GM12878 (cell line): ENCODE results near the gene HIRIP3. TPM values are rescaled to one million over a fixed set of nuclear protein-coding genes. Genes with fewer than 3 reads are reported as not detected.

ENCODE experiments used
- ATAC-seq: fragments of 200-7000 bp; cut with Tn5 transposase; 3 replicates; pipeline ENCODE4 v1.9.1; 2020; ENCODE audit warnings: mild to moderate bottlenecking, moderate library complexity
- BruUV-seq: library from RNA; stranded (reverse); fragments of 400-500 nt; replicated peaks from 2 replicates; lab custom pipeline; 2021; lab: Mats Ljungman, UMichigan
- CTCF ChIA-PET: fragments of 300-600 bp; sonication (Branson Sonifier 250); formaldehyde crosslinking; extraction: SDS; loops from one replicate; lab custom pipeline; 2021; ENCODE audit warnings: inconsistent platforms; lab: Yijun Ruan, JAX
- POLR2A ChIA-PET: fragments of 350-600 bp; formaldehyde crosslinking; extraction: SDS; loops from one replicate; lab custom pipeline; 2021; ENCODE audit warnings: inconsistent platforms; lab: Charles Lee
- RAD21 ChIA-PET: fragments of 300-600 bp; sonication (Branson Sonifier 250); formaldehyde crosslinking; loops from one replicate; lab custom pipeline; 2023; ENCODE audit warnings: antibody characterized with exemption; ENCODE audit not compliant: unreplicated experiment; lab: Charles Lee
- SMC1A ChIA-PET: fragments of 300-600 bp; sonication (Branson Sonifier 250); formaldehyde crosslinking; loops from one replicate; lab custom pipeline; 2023; ENCODE audit not compliant: unreplicated experiment, uncharacterized antibody; lab: Charles Lee
- DNase-seq: peaks from one replicate; pipeline ENCODE4 v3.0.0-alpha.2; 2011; ENCODE audit warnings: low read depth, low spot score
- FAIRE-seq: peaks from 3 replicates; lab custom pipeline; 2011; peaks lifted over from hg19 to GRCh38; lab: Jason Lieb, UNC
- H2AFZ ChIP-seq: 2 replicates; pipeline ENCODE4 v1.6.0; 2011; ENCODE audit warnings: low read depth, low read length, control low read depth; ENCODE audit not compliant: control insufficient read depth
- H3K27ac ChIP-seq: 2 replicates; pipeline ENCODE4 v1.5.1; 2011; ENCODE audit warnings: control low read depth; ENCODE audit not compliant: control insufficient read depth, insufficient read depth
- H3K27me3 ChIP-seq, 2 experiments: replicated peaks in 1 of 2; 2 replicates each; pipeline versions ENCODE4 v1.6.0 to v1.6.1; 2011; ENCODE audit warnings: low read length in 1 of 2; ENCODE audit not compliant: control insufficient read depth in 2 of 2, insufficient read depth in 2 of 2
- H3K36me3 ChIP-seq, 2 experiments: 2 replicates each; pipeline ENCODE4 v1.5.1; 2011; ENCODE audit warnings: low read length in 1 of 2; ENCODE audit not compliant: control insufficient read depth in 2 of 2, insufficient read depth in 2 of 2
- H3K4me1 ChIP-seq: 2 replicates; pipeline ENCODE4 v1.6.1; 2011; ENCODE audit warnings: mild to moderate bottlenecking, low read length, moderate library complexity, mixed read lengths; ENCODE audit not compliant: control insufficient read depth, insufficient read depth
- H3K4me2 ChIP-seq: 2 replicates; pipeline ENCODE4 v1.6.0; 2011; ENCODE audit warnings: control low read depth; ENCODE audit not compliant: control insufficient read depth, insufficient read depth
- H3K4me3 ChIP-seq: fragments of 200-600 bp; sonication (generic); 2 replicates; pipeline ENCODE4 v1.5.1; 2016
- H3K79me2 ChIP-seq: 2 replicates; pipeline ENCODE4 v1.6.0; 2011; ENCODE audit warnings: low read length; ENCODE audit not compliant: control insufficient read depth, insufficient read depth
- H3K9ac ChIP-seq: 2 replicates; pipeline ENCODE4 v1.8.0; 2011; ENCODE audit warnings: low read length, control low read depth, mixed read lengths; ENCODE audit not compliant: control insufficient read depth, insufficient read depth
- H3K9me3 ChIP-seq: replicated peaks from 3 replicates; pipeline ENCODE4 v1.5.1; 2011; ENCODE audit warnings: mild to moderate bottlenecking, low read length; ENCODE audit not compliant: control insufficient read depth, insufficient read depth
- H4K20me1 ChIP-seq: 2 replicates; pipeline ENCODE4 v1.6.0; 2011; ENCODE audit not compliant: control insufficient read depth, insufficient read depth
- BACH1 ChIP-seq: fragments of 450-650 bp; IDR thresholded peaks from 2 replicates; pipeline ENCODE4 v1.6.1; 2017; ENCODE audit warnings: mild to moderate bottlenecking, borderline replicate concordance
- BHLHE40 ChIP-seq, 2 experiments: fragments of 450-650 bp in 1 of 2; IDR thresholded peaks; 2 replicates each; pipeline ENCODE4 v1.6.1; 2011 to 2017; ENCODE audit warnings: low read depth in 2 of 2, borderline replicate concordance in 1 of 2, improper control_type of control experiment in 1 of 2, low read length in 1 of 2, mild to moderate bottlenecking in 1 of 2
- CREM ChIP-seq: IDR thresholded peaks from 2 replicates; pipeline ENCODE4 v1.6.1; 2014; ENCODE audit warnings: antibody characterized with exemption, low read depth
- ESRRA ChIP-seq: IDR thresholded peaks from 2 replicates; pipeline ENCODE4 v1.6.1; 2012; ENCODE audit warnings: mild to moderate bottlenecking, low read length, improper control_type of control experiment
- JUND ChIP-seq: IDR thresholded peaks from 2 replicates; pipeline ENCODE4 v1.6.1; 2012; ENCODE audit warnings: low read depth, mild to moderate bottlenecking, low read length, improper control_type of control experiment, moderate library complexity
- MEF2B ChIP-seq: fragments of 450-650 bp; IDR thresholded peaks from 2 replicates; pipeline ENCODE4 v1.6.1; 2018; ENCODE audit warnings: mild to moderate bottlenecking, moderate library complexity; ENCODE audit not compliant: partially characterized antibody, poor library complexity, severe bottlenecking
- NR2F1 ChIP-seq: fragments of 450-650 bp; conservative IDR thresholded peaks from 2 replicates; pipeline ENCODE4 v1.6.1; 2017; ENCODE audit warnings: mild to moderate bottlenecking
- NRF1 ChIP-seq: conservative IDR thresholded peaks from 2 replicates; pipeline ENCODE4 v1.6.1; 2011; ENCODE audit warnings: mild to moderate bottlenecking, low read depth, low read length, improper control_type of control experiment
- RBBP5 ChIP-seq: fragments of 200-600 bp; sonication (generic); conservative IDR thresholded peaks from 2 replicates; pipeline ENCODE4 v1.6.1; 2016
- SMC3 ChIP-seq: IDR thresholded peaks from 2 replicates; pipeline ENCODE4 v1.6.1; 2011; ENCODE audit warnings: low read length, improper control_type of control experiment, borderline replicate concordance
- TCF3 ChIP-seq: IDR thresholded peaks from 2 replicates; pipeline ENCODE4 v1.6.1; 2012; ENCODE audit warnings: low read depth, mild to moderate bottlenecking, low read length, borderline replicate concordance; ENCODE audit not compliant: insufficient read depth
- ZNF24 ChIP-seq: fragments of 450-650 bp; IDR thresholded peaks from 2 replicates; pipeline ENCODE4 v1.6.1; 2017; ENCODE audit warnings: antibody characterized with exemption, mild to moderate bottlenecking
- WGBS: methylation state at CpG from one replicate; pipeline ENCODE4 v1.1.6; 2016; ENCODE audit warnings: low lambda C conversion rate; ENCODE audit not compliant: insufficient replicate concordance, insufficient coverage; ENCODE audit errors: missing lambda C conversion rate; 5-methylcytosine and 5-hydroxymethylcytosine counted together
- in situ Hi-C: fragments of 300-500 bp; cut with MboI; formaldehyde crosslinking; loops from 9 replicates; pipeline ENCODE4 v1.14.3; 2018; ENCODE audit warnings: mixed read lengths
- intact Hi-C: fragments of 100-400 bp; cut with micrococcal nuclease; formaldehyde crosslinking; loops from one replicate; pipeline ENCODE4 v1.14.2; 2022; ENCODE audit not compliant: unreplicated experiment
- polyA plus RNA-seq, 11 experiments: library from polyadenylated mRNA; depleted of rRNA in 4 of 11; unstranded in 6 of 11; stranded (reverse) in 5 of 11; fragments of >200 nt; fragmentation: Nextera tagmentation in 4 of 11; fragmentation: Illumina TruSeq in 1 of 11; extraction: Ambion mirVana in 4 of 11; extraction: Trizol in 1 of 11; gene quantifications; 1 replicate in 1 of 11; 2 replicates in 10 of 11; pipeline versions ENCODE4 v1.2.1 to v1.2.3, GENCODE V29; 2011 to 2016; ENCODE audit warnings: inconsistent platforms in 2 of 11, missing spikeins in 2 of 11, low read depth in 1 of 11
- total RNA-seq, 4 experiments: library from RNA; depleted of rRNA in 3 of 4; stranded (reverse); fragments of >200 nt in 3 of 4; fragmentation: Illumina TruSeq in 1 of 4; extraction: Trizol in 1 of 4; gene quantifications; 2 replicates each; pipeline versions ENCODE4 v1.2.1 to v1.2.3, GENCODE V29; 2013 to 2021
- TF ChIP-seq, protein P1 (sequence below): IDR thresholded peaks from 2 replicates; pipeline ENCODE4 v1.6.1; 2011; ENCODE audit warnings: borderline replicate concordance, low read depth, mild to moderate bottlenecking, moderate library complexity, low read length; ENCODE audit not compliant: insufficient read depth, poor library complexity, severe bottlenecking
- TF ChIP-seq, protein P2 (sequence below): IDR thresholded peaks from 2 replicates; pipeline ENCODE4 v1.6.1; 2012; ENCODE audit warnings: low read depth, low read length, improper control_type of control experiment

HIRIP3 gene
- total and polyA plus RNA-seq, 10 of the 15 experiments (the other 5 are each of a cell fraction or from before 2014, with no cell fraction given), result 4.1 to 43.5 (median 23.9) TPM

DNA sequence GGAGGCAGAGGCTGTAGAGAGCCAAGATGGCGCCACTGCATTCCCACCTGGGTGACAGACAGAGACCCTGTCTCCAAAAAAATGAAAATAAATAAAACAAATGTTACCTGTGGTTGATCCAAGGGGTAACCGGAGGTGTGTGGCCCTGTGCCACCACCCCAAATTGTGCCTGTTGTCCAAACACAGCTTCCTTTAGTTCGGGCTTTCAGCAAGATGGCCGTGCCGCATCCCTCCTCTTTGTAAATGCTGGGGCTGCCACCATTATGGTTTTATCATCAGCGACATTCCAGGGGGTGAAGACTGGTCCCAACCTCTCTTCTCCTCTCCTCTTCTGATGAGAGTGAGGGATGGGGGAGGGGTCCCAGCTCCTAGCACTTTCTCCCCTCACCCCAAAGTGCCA is 27.5 kb upstream of the HIRIP3 start, which contains the start of gene C16orf92:
TSS of gene C16orf92 (plus strand) at position 312 of the 400 bp plus-strand sequence. CDS start 143 bp downstream, outside the sequence.
- Histone ChIP-seq H4K20me1 (no peaks in the 10 kb centered on the region; the same call in 1 of the 2 replicates), H3K27me3 (peaks cover 0 to 4% of the 10 kb centered on the region in 2 experiments; a peak in 1 of 4 replicates), H3K4me2 (no peak within 1 kb of the TSS), H3K9me3 (no peaks in the 10 kb centered on the region), H3K36me3 (no peaks in the 10 kb centered on the region), H3K9ac (no peak within 1 kb of the TSS), H3K79me2 (no peaks in the 10 kb centered on the region), H3K4me1 (0 out of 2 replicates have a peak, but pooled peaks cover 2% of the 10 kb centered on the region), H2AFZ (no peak within 1 kb of the TSS), H3K4me3 (no peak within 1 kb of the TSS), H3K27ac (no peak within 1 kb of the TSS)
- POLR2A ChIA-PET, result no interaction called here
- ATAC-seq (no peak), DNase-seq (no peak), FAIRE-seq (no peak)
- RAD21 ChIA-PET, result no interaction called here
- in situ Hi-C loops, result loop anchor here (25.0 kb wide), 1 partner anchor 911 kb away; no protein-coding TSS in a partner anchor
- no TSS peak for BruUV-seq
- TF ChIP-seq ZNF24 (no peak), ESRRA (no peak), JUND (no peak)
- intact Hi-C loops, result loop anchor here (5.0 to 10.0 kb wide), 3 partner anchors 118 to 321 kb away; partner anchors contain the start of genes ASPHD1 and PAGR1
- SMC1A ChIA-PET, result interaction anchor here (1.2 kb wide), 1 partner anchor 10 kb away, joined by 3 read pairs; no protein-coding TSS in a partner anchor
- 41% methylated on average over 6 of the region's 6 CpGs for WGBS
- CTCF ChIA-PET, result interaction anchor here (0.7 to 1.4 kb wide), 7 partner anchors 9 to 174 kb away, joined by 3 to 6 read pairs (median 3); no protein-coding TSS in a partner anchor

- Histone ChIP-seq H3K36me3 (no peaks in the 10 kb centered on the region), H3K4me1 (0 out of 2 replicates have a peak, but pooled peaks cover 2% of the 10 kb centered on the region), H4K20me1 (no peaks in the 10 kb centered on the region), H3K9me3 (no peaks in the 10 kb centered on the region), H3K9ac (no peak overlapping the region), H3K4me3 (no peak overlapping the region), H3K27me3 (peaks cover 0 to 2% of the 10 kb centered on the region in 2 experiments; a peak in 1 of 4 replicates), H2AFZ (no peak overlapping the region), H3K27ac (no peak overlapping the region), H3K79me2 (no peaks in the 10 kb centered on the region), H3K4me2 (no peak overlapping the region)
- no TSS peak for BruUV-seq
- 11% methylated on average over 4 of the region's 4 CpGs for WGBS
- RAD21 ChIA-PET, result interaction anchor here (1.0 to 1.9 kb wide), 2 partner anchors 13 to 826 kb away, joined by 5 to 6 read pairs; partner anchors contain the start of gene TLCD3B
- in situ Hi-C loops, result loop anchor here (25.0 kb wide), 1 partner anchor 906 kb away; no protein-coding TSS in a partner anchor
- intact Hi-C loops, result no loop called here
- FAIRE-seq (no peak), DNase-seq (no peak), ATAC-seq (no peak)
- POLR2A ChIA-PET, result interaction anchor here (0.5 kb wide), 1 partner anchor 1045 kb away, joined by 3 read pairs; no protein-coding TSS in a partner anchor
- SMC1A ChIA-PET, result interaction anchor here (1.0 to 1.2 kb wide), 2 partner anchors 42 to 170 kb away, joined by 3 read pairs; no protein-coding TSS in a partner anchor
- CTCF ChIA-PET, result interaction anchor here (0.7 to 3.0 kb wide), 5 partner anchors 10 to 190 kb away, joined by 3 to 12 read pairs (median 4); partner anchors contain the start of gene TLCD3B
- TF ChIP-seq TCF3, result no peak
- TF ChIP-seq SMC3, result no peak
- TF ChIP-seq BHLHE40 (IDR thresholded peaks at IDR 0.05; ENCODE audit: borderline replicate concordance in 1 of 2, low read depth in 2 of 2, low read length in 1 of 2), result no peak
- TF ChIP-seq CREM, result no peak
- TF ChIP-seq JUND, result no peak
- TF ChIP-seq BACH1, result no peak
- TF ChIP-seq NR2F1, result no peak
- TF ChIP-seq, protein P1, sequence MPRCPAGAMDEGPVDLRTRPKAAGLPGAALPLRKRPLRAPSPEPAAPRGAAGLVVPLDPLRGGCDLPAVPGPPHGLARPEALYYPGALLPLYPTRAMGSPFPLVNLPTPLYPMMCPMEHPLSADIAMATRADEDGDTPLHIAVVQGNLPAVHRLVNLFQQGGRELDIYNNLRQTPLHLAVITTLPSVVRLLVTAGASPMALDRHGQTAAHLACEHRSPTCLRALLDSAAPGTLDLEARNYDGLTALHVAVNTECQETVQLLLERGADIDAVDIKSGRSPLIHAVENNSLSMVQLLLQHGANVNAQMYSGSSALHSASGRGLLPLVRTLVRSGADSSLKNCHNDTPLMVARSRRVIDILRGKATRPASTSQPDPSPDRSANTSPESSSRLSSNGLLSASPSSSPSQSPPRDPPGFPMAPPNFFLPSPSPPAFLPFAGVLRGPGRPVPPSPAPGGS, result no peak
- no peak for TF ChIP-seq MEF2B
- no peak for TF ChIP-seq RBBP5
- TF ChIP-seq NRF1, result no peak
- TF ChIP-seq, protein P2, sequence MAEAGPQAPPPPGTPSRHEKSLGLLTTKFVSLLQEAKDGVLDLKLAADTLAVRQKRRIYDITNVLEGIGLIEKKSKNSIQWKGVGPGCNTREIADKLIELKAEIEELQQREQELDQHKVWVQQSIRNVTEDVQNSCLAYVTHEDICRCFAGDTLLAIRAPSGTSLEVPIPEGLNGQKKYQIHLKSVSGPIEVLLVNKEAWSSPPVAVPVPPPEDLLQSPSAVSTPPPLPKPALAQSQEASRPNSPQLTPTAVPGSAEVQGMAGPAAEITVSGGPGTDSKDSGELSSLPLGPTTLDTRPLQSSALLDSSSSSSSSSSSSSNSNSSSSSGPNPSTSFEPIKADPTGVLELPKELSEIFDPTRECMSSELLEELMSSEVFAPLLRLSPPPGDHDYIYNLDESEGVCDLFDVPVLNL, result no peak
Observed at GRCh38 chr16:30018731-30019158, 23.3 kb upstream of the HIRIP3 start.
